Kidney (tissue), 14 donors: ENCODE results near the gene MIEF1. TPM values are rescaled to one million over a fixed set of nuclear protein-coding genes. Genes with fewer than 3 reads are reported as not detected.

Experiments
- DNase-seq, 5 donors: peaks; one replicate each; pipeline ENCODE4 v3.0.0-alpha.2; 2013 to 2020
- FAIRE-seq: peaks from 2 replicates; lab custom pipeline; 2012; peaks lifted over from hg19 to GRCh38; lab: Jason Lieb, UNC
- H3K27ac ChIP-seq, 2 donors: one replicate each; pipeline ENCODE4 v1.7.0; 2013; ENCODE audit warnings: low read depth in 2 of 2, low read length in 2 of 2, inconsistent platforms in 1 of 2
- H3K27me3 ChIP-seq: one replicate; pipeline ENCODE4 v1.7.1; 2013; ENCODE audit warnings: low read length, inconsistent platforms; ENCODE audit not compliant: control insufficient read depth, insufficient read depth
- H3K36me3 ChIP-seq, 3 donors: one replicate each; pipeline versions ENCODE4 v1.7.0 to v1.7.1; 2013; ENCODE audit warnings: low read length in 3 of 3, control low read depth in 1 of 3, inconsistent platforms in 1 of 3; ENCODE audit not compliant: insufficient read depth in 3 of 3, control insufficient read depth in 2 of 3
- H3K4me1 ChIP-seq, 3 donors: one replicate each; pipeline versions ENCODE4 v1.7.0 to v1.7.1; 2013; ENCODE audit warnings: low read length in 3 of 3, inconsistent platforms in 1 of 3, low read depth in 1 of 3; ENCODE audit not compliant: control insufficient read depth in 2 of 3, insufficient read depth in 2 of 3
- H3K4me3 ChIP-seq, 3 donors: one replicate each; pipeline versions ENCODE4 v1.7.0 to v1.8.1; 2013; ENCODE audit warnings: low read length in 3 of 3, control low read depth in 1 of 3, inconsistent platforms in 1 of 3
- H3K9ac ChIP-seq, 3 donors: one replicate each; pipeline versions ENCODE4 v1.7.0 to v1.7.1; 2013; ENCODE audit warnings: low read length in 3 of 3, control low read depth in 1 of 3, inconsistent platforms in 1 of 3
- H3K9me3 ChIP-seq, 3 donors: one replicate each; pipeline versions ENCODE4 v1.7.0 to v1.7.1; 2013; ENCODE audit warnings: low read length in 3 of 3, control low read depth in 1 of 3, inconsistent platforms in 1 of 3; ENCODE audit not compliant: control insufficient read depth in 2 of 3, insufficient read depth in 1 of 3
- intact Hi-C: fragments of 100-400 bp; cut with DNase I; formaldehyde crosslinking; loops from one replicate; pipeline ENCODE4 v1.11.1; 2022
- polyA plus RNA-seq: library from polyadenylated mRNA; stranded (reverse); fragments of 350-450 nt; fragmentation: Illumina TruSeq; extraction: RNeasy Lipid Tissue Mini Kit (QIAGEN cat#74804); gene quantifications from one replicate; pipeline ENCODE4 v1.2.3, GENCODE V29; 2014; ENCODE audit warnings: low read depth, low replicate concordance; ENCODE audit not compliant: insufficient read depth
- total RNA-seq: library from RNA; stranded (reverse); fragmentation: NEBNext Ultra II Directional; extraction: Animal tissue kit (Norgen Biotek cat#: 25700); gene quantifications from one replicate; pipeline ENCODE4 v1.2.1, GENCODE V29; 2021
- TF ChIP-seq, protein P1 (sequence below): IDR thresholded peaks from 3 replicates; pipeline ENCODE4 v1.5.1; 2012; ENCODE audit warnings: mild to moderate bottlenecking, moderate library complexity, borderline replicate concordance; ENCODE audit not compliant: insufficient read depth; ENCODE audit errors: extremely low read depth
- donor health status: control.
- donor health status: control.
- donor health status: control.
- donor health status: control.
- donor health status: control.
- donor health status: DM: yes; HTN: yes; CAD: no.
- donor health status: Normal renal cell carcinoma (clear cell type).

The MIEF1 gene
- total and polyA plus RNA-seq, 2 donors from 2014 or later: 13.0 to 27.9 TPM

DNA sequence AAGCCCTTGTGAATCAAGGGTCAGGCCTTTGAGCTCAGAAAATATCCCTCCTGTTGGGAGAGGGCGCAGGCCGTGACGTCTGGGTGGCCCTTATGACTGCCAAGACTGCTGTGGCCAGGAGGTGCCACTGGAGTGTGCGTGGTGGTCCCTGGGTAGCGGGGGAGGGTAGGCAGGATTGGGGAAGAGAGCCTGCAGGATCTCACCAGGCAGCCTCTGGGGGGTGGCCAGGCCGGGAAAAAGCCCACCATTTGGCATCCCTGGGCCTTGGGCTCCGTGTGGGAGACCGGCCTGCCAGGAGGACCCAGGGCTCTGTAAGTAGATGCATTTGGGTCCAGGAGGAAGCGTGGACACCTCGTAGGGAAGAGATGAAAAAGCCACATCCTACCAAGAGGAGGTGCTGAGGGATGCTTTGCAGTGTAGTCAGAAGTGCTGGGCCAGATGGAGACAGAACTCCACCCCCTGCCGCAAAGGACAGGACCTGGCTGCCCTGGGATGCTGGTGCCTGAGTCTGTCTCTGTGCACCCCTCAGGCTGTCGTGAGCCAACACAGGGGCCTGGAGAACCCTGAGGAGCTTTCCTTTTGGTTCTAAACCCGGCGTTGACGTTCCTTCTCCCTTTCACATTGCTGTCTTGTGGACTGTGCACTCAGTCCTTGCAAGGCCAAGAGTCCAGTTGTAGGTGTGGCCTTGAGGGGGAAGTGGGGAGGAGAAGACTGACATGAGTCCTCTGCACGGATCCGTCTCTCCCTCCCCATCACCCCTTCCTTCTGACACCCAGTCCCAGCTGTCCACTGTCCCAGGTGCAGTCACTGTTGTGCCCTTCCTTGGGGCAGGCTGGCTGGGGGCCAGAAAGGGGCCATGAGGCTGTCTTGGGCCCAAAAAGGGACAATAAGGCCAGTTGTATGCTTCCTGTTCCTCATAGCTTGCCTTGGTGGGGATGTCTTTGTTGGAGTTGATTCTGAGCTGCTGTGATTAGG is 12.7 kb upstream of the MIEF1 start:
- Histone ChIP-seq H3K27me3 (no peaks in the 10 kb centered on the region), H3K4me3 (peak overlapping the region in 1 of 3 donors; percentile 11), H3K9me3 (no peaks in the 10 kb centered on the region), H3K27ac (no peak overlapping the region), H3K36me3 (no peaks in the 10 kb centered on the region), H3K9ac (peak overlapping the region in 1 of 3 donors; percentile 14), H3K4me1 (peaks cover 0 to 4% (median 2%) of the 10 kb centered on the region in 3 donors)
- TF ChIP-seq, protein P1, sequence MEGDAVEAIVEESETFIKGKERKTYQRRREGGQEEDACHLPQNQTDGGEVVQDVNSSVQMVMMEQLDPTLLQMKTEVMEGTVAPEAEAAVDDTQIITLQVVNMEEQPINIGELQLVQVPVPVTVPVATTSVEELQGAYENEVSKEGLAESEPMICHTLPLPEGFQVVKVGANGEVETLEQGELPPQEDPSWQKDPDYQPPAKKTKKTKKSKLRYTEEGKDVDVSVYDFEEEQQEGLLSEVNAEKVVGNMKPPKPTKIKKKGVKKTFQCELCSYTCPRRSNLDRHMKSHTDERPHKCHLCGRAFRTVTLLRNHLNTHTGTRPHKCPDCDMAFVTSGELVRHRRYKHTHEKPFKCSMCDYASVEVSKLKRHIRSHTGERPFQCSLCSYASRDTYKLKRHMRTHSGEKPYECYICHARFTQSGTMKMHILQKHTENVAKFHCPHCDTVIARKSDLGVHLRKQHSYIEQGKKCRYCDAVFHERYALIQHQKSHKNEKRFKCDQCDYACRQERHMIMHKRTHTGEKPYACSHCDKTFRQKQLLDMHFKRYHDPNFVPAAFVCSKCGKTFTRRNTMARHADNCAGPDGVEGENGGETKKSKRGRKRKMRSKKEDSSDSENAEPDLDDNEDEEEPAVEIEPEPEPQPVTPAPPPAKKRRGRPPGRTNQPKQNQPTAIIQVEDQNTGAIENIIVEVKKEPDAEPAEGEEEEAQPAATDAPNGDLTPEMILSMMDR: no peak
- intact Hi-C loops: no loop called here
- FAIRE-seq (no peak), DNase-seq (peak in 1 of 5 donors; percentile 60)

DNA sequence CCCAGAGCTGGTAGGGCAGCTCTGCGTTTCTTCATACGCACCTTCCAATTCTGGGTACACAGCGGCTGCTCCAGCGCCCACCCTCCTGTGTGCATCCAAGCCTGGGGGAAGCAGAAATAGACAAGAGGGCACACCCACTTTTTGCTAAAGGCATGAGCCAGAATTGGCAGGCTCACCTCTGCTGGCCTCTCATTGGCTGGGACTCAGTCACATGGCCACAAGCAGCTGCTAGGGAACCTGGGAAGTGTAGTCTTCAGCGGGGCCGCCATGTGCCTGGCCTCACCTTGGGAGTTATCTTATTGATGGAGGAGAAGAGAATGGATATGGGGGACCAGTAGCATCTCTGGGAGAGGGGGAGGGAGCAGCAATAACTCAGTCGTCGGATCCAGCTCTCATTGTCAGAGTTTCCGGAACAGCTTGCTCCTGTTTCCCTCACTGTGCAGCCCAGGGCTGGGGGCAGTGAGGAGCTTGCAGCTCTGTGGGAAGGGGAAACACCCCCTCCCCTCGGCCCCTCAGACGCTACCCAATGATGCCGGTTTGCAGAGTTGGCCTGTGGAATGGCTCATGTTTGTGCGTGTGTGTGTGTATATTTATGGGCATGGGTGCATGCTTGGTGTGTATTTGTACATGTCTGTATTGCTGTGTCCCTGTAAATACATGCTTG is 11.8 kb upstream of the MIEF1 start:
- peak; percentile 60 to 91 (median 75) for DNase-seq
- TF ChIP-seq, protein P1: no peak
- Histone ChIP-seq H3K36me3 (no peaks in the 10 kb centered on the region), H3K9me3 (no peaks in the 10 kb centered on the region), H3K27ac (no peak overlapping the region), H3K27me3 (no peaks in the 10 kb centered on the region), H3K4me1 (peaks cover 0 to 4% (median 2%) of the 10 kb centered on the region in 3 donors), H3K4me3 (peak overlapping the region in 1 of 3 donors; percentile 11), H3K9ac (no peak overlapping the region)
- intact Hi-C loops: no loop called here
- no peak for FAIRE-seq

DNA sequence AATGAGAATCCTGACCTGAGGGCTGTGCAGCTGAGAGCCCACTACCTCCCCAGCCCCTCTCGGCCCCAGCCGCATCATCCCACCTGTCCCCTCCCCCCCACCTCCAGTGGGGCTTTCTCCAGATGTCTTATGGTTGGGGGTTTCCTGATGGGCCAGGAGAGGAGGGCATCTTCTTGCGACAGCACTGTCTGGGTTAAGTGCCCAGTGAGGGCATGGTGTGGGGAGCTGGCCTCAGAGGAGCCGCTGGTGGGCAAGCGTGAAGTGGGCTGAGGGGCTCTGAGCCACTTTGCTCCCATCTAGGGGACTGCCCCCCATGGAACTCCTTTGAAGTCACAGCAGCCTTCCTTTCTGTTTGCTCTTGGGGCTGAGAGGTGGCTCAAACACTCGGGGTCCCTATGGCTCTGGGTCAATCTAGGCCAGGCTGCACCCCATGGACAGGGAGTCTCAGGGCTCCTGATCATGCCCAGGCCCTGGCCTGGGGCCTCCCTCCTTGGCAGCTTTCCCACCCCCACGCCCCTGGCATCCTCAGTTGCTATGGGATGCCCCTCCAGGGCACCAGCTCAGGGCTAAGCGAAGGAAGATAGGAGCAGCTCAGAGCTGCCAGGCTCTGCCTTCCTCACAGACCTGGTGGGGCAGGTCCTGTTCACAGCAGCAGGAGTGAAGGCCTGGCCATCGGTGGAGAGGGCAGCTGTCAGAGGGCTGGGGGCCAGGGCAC is 11.0 kb upstream of the MIEF1 start:
- intact Hi-C loops: no loop called here
- Histone ChIP-seq H3K4me1 (peaks cover 0 to 4% (median 2%) of the 10 kb centered on the region in 3 donors), H3K27me3 (no peaks in the 10 kb centered on the region), H3K36me3 (no peaks in the 10 kb centered on the region), H3K4me3 (no peak overlapping the region), H3K9ac (no peak overlapping the region), H3K9me3 (no peaks in the 10 kb centered on the region), H3K27ac (no peak overlapping the region)
- TF ChIP-seq, protein P1: no peak
- DNase-seq: peak in 1 of 5 donors; percentile 77
- FAIRE-seq: no peak
